Pancreas (tissue), 10 donors: ENCODE results near the gene SLC23A1. TPM values are rescaled to one million over a fixed set of nuclear protein-coding genes. Genes with fewer than 3 reads are reported as not detected.

ENCODE experiments used
- ATAC-seq, 4 donors: fragments of 200-7000 bp; cut with Tn5 transposase; one replicate each; pipeline versions ENCODE4 v1.8.0 to v1.9.1; 2020; ENCODE audit warnings: mild to moderate bottlenecking in 4 of 4, moderate library complexity in 4 of 4
- DNase-seq, 6 donors: peaks; one replicate each; pipeline ENCODE4 v3.0.0-alpha.2; 2020
- FAIRE-seq: peaks from 2 replicates; lab custom pipeline; 2012; peaks lifted over from hg19 to GRCh38; lab: Jason Lieb, UNC
- H3K27ac ChIP-seq, 4 donors: fragments of 200-600 bp; sonication (generic); 1 replicate in 3 of 4; 2 replicates in 1 of 4; pipeline versions ENCODE4 v1.5.0 to v1.8.0; 2020
- H3K27me3 ChIP-seq, 4 donors: fragments of 200-600 bp; one replicate each; pipeline ENCODE4 v1.8.0; 2021
- H3K36me3 ChIP-seq, 3 donors: fragments of 200-600 bp; sonication (generic) in 1 of 3; one replicate each; pipeline versions ENCODE4 v1.5.0 to v1.8.0; 2020 to 2021
- H3K4me1 ChIP-seq, 3 donors: fragments of 200-600 bp; one replicate each; pipeline ENCODE4 v1.8.0; 2021
- H3K4me3 ChIP-seq, 4 donors: fragments of 200-600 bp; sonication (generic) in 2 of 4; one replicate each; pipeline versions ENCODE4 v1.5.0 to v1.8.0; 2020 to 2021
- H3K9me3 ChIP-seq, 4 donors: fragments of 200-600 bp; one replicate each; pipeline ENCODE4 v1.8.0; 2021
- WGBS, 2 donors: extraction: QIAGEN DNeasy Blood & Tissue Kit; methylation state at CpG; one replicate each; pipeline ENCODE4 v1.1.7; 2013; 5-methylcytosine and 5-hydroxymethylcytosine counted together
- intact Hi-C, 3 donors: fragments of 100-400 bp; cut with DNase I; formaldehyde crosslinking; loops; one replicate each; pipeline versions ENCODE4 v1.11.1 to v1.14.2; 2022
- polyA plus RNA-seq, 2 donors: library from polyadenylated mRNA; stranded (reverse); fragments of 200-250 nt; gene quantifications; one replicate each; pipeline ENCODE4 v1.2.3, GENCODE V29; 2013
- total RNA-seq, 6 donors: library from RNA; stranded (reverse); fragmentation: NEBNext Ultra II Directional in 4 of 6; extraction: Animal tissue kit (Norgen Biotek cat#: 25700) in 4 of 6; gene quantifications; one replicate each; pipeline versions ENCODE4 v1.2.1 to v1.2.4, GENCODE V29; 2021 to 2023
- TF ChIP-seq, protein P1 (sequence below), 4 donors: fragments of 200-600 bp; sonication (generic) in 3 of 4; IDR thresholded peaks; one replicate each; pipeline versions ENCODE4 v1.5.0 to v1.8.0; 2021; ENCODE audit warnings: antibody characterized with exemption in 4 of 4
- donor health status: healthy with polysubstance abuse.
- donor health status: DM: no; HTN: no; CAD: no; lungs with moderate emphysema.
- donor health status: DM: no; HTN: no; CAD: no.
- donor health status: control.
- donor health status: control.
- donor health status: Bipolar disorder and iron deficiency.
- donor health status: DM: yes; HTN: yes; CAD: no.
- donor health status: DM: no; HTN: no; CAD: no.
- donor health status: DM: no; HTN: no; CAD: no.
- donor health status: DM: yes; HTN: yes; CAD: no.

The SLC23A1 gene
- total and polyA plus RNA-seq, 8 donors, result 0.49 to 2.1 (median 1.3) TPM

DNA sequence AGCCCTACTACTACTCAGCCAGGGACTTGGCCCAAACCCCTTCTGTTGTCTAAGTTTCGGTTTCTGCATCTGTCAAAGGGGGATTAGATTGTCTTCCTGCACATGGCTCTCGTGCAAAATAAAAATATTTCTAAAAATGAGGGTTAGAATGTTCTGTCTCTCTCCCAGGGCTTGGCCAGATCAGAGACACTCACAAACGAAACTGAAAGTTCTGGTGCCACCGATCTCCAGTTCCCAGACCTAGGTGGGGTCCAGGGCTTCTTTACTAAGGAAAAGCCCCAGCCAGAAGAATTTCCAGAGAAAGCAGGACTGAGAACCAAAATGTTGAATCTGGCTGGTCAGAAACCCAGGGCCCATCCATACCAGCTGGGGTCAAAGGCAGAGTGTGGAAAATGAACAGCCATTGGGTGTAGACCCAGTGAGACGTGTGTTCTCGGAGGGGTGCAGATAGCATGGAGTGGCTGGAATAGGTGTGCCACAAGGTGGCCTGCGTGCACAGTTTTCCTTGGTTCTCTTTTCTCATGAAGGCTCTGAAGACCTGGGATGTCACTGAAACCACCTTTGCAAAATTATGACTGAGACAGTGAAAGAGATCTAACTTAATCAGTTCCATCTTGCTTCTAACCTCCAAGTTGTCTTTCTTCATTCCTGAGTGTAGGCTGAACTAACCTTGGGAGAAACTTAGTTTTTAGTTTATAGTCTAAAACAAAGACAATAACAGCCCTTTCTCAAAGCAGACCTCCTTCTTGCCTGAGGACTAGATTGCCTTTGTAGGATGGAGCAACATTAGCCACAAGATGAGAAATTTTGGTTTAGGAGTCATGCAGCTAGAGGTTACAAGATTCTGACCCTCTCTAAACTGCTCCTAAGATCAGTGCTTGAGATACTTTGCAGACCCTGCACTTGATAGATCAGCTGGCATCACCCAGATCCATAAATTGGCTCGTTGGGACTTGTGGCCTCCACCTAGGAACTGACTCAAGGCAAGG, 2.3 kb upstream of the SLC23A1 start:
- Histone ChIP-seq H3K27ac (peak overlapping the region; percentile 25 to 76 (median 32)), H3K36me3 (no peaks in the 10 kb centered on the region), H3K27me3 (no peaks in the 10 kb centered on the region), H3K9me3 (no peaks in the 10 kb centered on the region), H3K4me1 (peaks cover 0 to 14% (median 2%) of the 10 kb centered on the region in 3 donors), H3K4me3 (peak overlapping the region in 1 of 4 donors; percentile 32)
- FAIRE-seq (no peak), DNase-seq (peak in 1 of 6 donors; percentile 9), ATAC-seq (peak; percentile 27 to 61 (median 50))
- intact Hi-C loops, result no loop called here
- WGBS, 2 donors, result 42 to 54% methylated on average over 8 of the region's 8 CpGs
- TF ChIP-seq, protein P1, sequence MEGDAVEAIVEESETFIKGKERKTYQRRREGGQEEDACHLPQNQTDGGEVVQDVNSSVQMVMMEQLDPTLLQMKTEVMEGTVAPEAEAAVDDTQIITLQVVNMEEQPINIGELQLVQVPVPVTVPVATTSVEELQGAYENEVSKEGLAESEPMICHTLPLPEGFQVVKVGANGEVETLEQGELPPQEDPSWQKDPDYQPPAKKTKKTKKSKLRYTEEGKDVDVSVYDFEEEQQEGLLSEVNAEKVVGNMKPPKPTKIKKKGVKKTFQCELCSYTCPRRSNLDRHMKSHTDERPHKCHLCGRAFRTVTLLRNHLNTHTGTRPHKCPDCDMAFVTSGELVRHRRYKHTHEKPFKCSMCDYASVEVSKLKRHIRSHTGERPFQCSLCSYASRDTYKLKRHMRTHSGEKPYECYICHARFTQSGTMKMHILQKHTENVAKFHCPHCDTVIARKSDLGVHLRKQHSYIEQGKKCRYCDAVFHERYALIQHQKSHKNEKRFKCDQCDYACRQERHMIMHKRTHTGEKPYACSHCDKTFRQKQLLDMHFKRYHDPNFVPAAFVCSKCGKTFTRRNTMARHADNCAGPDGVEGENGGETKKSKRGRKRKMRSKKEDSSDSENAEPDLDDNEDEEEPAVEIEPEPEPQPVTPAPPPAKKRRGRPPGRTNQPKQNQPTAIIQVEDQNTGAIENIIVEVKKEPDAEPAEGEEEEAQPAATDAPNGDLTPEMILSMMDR (IDR thresholded peaks at IDR 0.05), result no peak

DNA sequence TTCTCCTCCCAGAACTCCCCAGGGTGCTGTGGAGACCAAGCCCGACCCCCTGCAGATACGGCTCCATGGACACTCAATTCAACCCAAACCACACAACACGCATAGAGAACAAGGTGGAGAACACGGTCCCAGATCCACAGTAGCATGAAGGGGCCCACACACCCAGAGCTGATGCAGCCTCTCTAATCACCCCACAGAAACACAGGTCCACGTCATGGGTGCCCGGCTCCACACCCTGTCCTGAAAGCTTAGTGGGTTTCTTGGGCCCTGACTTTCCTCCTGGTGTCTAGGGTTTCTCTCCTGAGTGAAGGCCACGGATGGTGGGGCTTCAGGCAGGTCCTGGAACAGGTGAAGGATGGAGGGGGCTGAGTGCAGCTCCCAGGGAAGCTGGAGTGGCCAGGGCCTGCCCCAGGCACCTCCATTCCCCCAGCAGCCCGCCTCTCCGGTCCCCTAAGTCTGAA, 1.5 kb upstream of the SLC23A1 start:
- WGBS, 2 donors, result 68 to 79% methylated on average over 9 of the region's 9 CpGs
- H3K4me1 ChIP-seq, result peaks cover 0 to 14% (median 2%) of the 10 kb centered on the region in 3 donors
- ATAC-seq (peak in 1 of 4 donors; percentile 2), FAIRE-seq (no peak), DNase-seq (peak in 1 of 6 donors; percentile 19)
- peak overlapping the region; percentile 25 to 76 (median 32) for H3K27ac ChIP-seq
- H3K9me3 ChIP-seq, result no peaks in the 10 kb centered on the region
- TF ChIP-seq, protein P1 (IDR thresholded peaks at IDR 0.05), result no peak
- H3K27me3 ChIP-seq, result no peaks in the 10 kb centered on the region
- H3K36me3 ChIP-seq, result no peaks in the 10 kb centered on the region
- intact Hi-C loops, result no loop called here
- H3K4me3 ChIP-seq, result peak overlapping the region in 1 of 4 donors; percentile 32

DNA sequence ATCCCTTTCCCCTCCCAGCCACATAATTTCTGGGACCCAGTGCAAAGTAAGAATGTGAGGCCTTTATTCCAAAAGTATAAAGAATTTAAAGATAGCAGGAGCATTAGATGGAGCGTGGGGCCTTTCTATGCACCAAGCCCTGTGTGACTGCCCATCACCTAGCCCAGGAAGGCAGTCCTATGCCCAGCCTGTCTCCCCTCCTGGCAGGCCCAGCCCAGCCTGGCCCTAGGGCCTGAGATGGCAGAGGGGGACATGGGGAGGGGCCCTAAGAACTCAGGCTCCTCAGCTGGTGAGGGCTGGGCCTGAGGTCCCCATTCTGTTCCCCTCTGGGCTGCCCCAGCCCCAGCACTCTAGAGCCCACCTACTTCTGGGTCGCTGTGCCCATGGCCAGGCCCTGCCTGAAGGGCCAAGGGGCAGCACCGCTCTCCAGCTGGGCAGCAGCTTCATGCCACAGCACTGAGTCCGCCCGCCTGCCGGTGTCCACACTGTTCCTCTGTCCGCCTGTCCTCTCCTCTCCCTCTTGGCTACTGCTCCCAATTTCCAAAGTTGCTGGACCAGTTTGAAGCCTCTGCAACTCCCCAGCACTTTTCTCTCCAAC, 995 bp upstream of the SLC23A1 start:
- H3K36me3 ChIP-seq, result no peaks in the 10 kb centered on the region
- WGBS, 2 donors, result 62 to 63% methylated on average over 7 of the region's 7 CpGs
- intact Hi-C loops, result no loop called here
- FAIRE-seq (no peak), DNase-seq (peak in 2 of 6 donors; percentile 15 to 70), ATAC-seq (peak in 3 of 4 donors; percentile 17 to 50 (median 34))
- H3K27ac ChIP-seq, result peak overlapping the region; percentile 25 to 76 (median 32)
- TF ChIP-seq, protein P1 (IDR thresholded peaks at IDR 0.05), result no peak
- H3K9me3 ChIP-seq, result no peaks in the 10 kb centered on the region
- no peak overlapping the region for H3K4me3 ChIP-seq
- no peaks in the 10 kb centered on the region for H3K27me3 ChIP-seq
- peaks cover 0 to 14% (median 2%) of the 10 kb centered on the region in 3 donors for H3K4me1 ChIP-seq

- H3K27me3 ChIP-seq, result no peaks in the 10 kb centered on the region
- WGBS, 2 donors, result 48 to 52% methylated on average over 3 of the region's 3 CpGs
- DNase-seq (peak in 1 of 6 donors; percentile 20), FAIRE-seq (no peak), ATAC-seq (no peak)
- no peak overlapping the region for H3K4me3 ChIP-seq
- intact Hi-C loops, result no loop called here
- TF ChIP-seq, protein P1 (IDR thresholded peaks at IDR 0.05), result no peak
- no peaks in the 10 kb centered on the region for H3K36me3 ChIP-seq
- peak overlapping the region in 2 of 4 donors; percentile 22 to 36 for H3K27ac ChIP-seq
- no peaks in the 10 kb centered on the region for H3K9me3 ChIP-seq
- peaks cover 0 to 14% (median 2%) of the 10 kb centered on the region in 3 donors for H3K4me1 ChIP-seq
These were observed 290 bp downstream of the SLC23A1 start for GRCh38 chr5:139382807-139383206.
